H9 (cell line): ENCODE results near the gene CFAP99. TPM values are rescaled to one million over a fixed set of nuclear protein-coding genes. Genes with fewer than 3 reads are reported as not detected.

Experiments
- DNase-seq: peaks from one replicate; pipeline ENCODE4 v3.0.0-alpha.2; 2017
- H2AFZ ChIP-seq: one replicate; pipeline ENCODE4 v1.6.1; 2013; ENCODE audit warnings: mild to moderate bottlenecking, low read length, control low read depth, moderate library complexity
- H2AK5ac ChIP-seq: 2 replicates; pipeline ENCODE4 v1.6.1; 2013; ENCODE audit warnings: low read length, control low read depth, mixed read lengths; ENCODE audit not compliant: insufficient read length
- H2BK120ac ChIP-seq: one replicate; pipeline ENCODE4 v1.6.1; 2013; ENCODE audit warnings: low read depth, mild to moderate bottlenecking, low read length, control low read depth, inconsistent platforms; ENCODE audit not compliant: poor library complexity, severe bottlenecking
- H2BK12ac ChIP-seq: 2 replicates; pipeline ENCODE4 v1.6.1; 2013; ENCODE audit warnings: low read length, control low read depth, mixed read lengths, low read depth; ENCODE audit not compliant: insufficient read length
- H2BK15ac ChIP-seq: 2 replicates; pipeline ENCODE4 v1.6.1; 2013; ENCODE audit warnings: low read depth, low read length, control low read depth
- H2BK20ac ChIP-seq: one replicate; pipeline ENCODE4 v1.6.1; 2013; ENCODE audit warnings: low read depth, mild to moderate bottlenecking, low read length, control low read depth, inconsistent platforms; ENCODE audit not compliant: poor library complexity, severe bottlenecking
- H2BK5ac ChIP-seq: 2 replicates; pipeline ENCODE4 v1.6.1; 2013; ENCODE audit warnings: low read length, control low read depth, mixed read lengths; ENCODE audit not compliant: insufficient read length
- H3K14ac ChIP-seq: 2 replicates; pipeline ENCODE4 v1.6.1; 2013; ENCODE audit warnings: low read length, control low read depth; ENCODE audit not compliant: insufficient read depth
- H3K18ac ChIP-seq: 2 replicates; pipeline ENCODE4 v1.6.1; 2013; ENCODE audit warnings: low read depth, mild to moderate bottlenecking, mixed read lengths, low read length, control low read depth; ENCODE audit not compliant: insufficient read length
- H3K23ac ChIP-seq: 2 replicates; pipeline ENCODE4 v1.6.1; 2013; ENCODE audit warnings: low read length, control low read depth, mixed read lengths, low read depth; ENCODE audit not compliant: insufficient read length
- H3K23me2 ChIP-seq: 2 replicates; pipeline ENCODE4 v1.6.1; 2013; ENCODE audit warnings: low read depth, mild to moderate bottlenecking, mixed read lengths, low read length, control low read depth; ENCODE audit not compliant: insufficient read length, poor library complexity, severe bottlenecking
- H3K27ac ChIP-seq: 2 replicates; pipeline ENCODE4 v1.5.1; 2013; ENCODE audit warnings: low read length, control low read depth, mixed read lengths, low read depth; ENCODE audit not compliant: insufficient read length
- H3K27me3 ChIP-seq: 2 replicates; pipeline ENCODE4 v1.6.1; 2013; ENCODE audit warnings: low read length, control low read depth, inconsistent platforms; ENCODE audit not compliant: insufficient read depth
- H3K4ac ChIP-seq: 2 replicates; pipeline ENCODE4 v1.6.1; 2013; ENCODE audit warnings: low read depth, mild to moderate bottlenecking, control low read depth, inconsistent platforms, low read length, moderate library complexity
- H3K4me1 ChIP-seq: 2 replicates; pipeline ENCODE4 v1.6.1; 2013; ENCODE audit warnings: low read length, control low read depth, inconsistent platforms; ENCODE audit not compliant: insufficient read depth
- H3K4me2 ChIP-seq: 2 replicates; pipeline ENCODE4 v1.6.1; 2013; ENCODE audit warnings: low read length, control low read depth, mixed read lengths; ENCODE audit not compliant: insufficient read length, insufficient read depth
- H3K56ac ChIP-seq: 2 replicates; pipeline ENCODE4 v1.6.1; 2013; ENCODE audit warnings: low read depth, mild to moderate bottlenecking, mixed read lengths, low read length, control low read depth; ENCODE audit not compliant: insufficient read length
- H3K79me1 ChIP-seq: 2 replicates; pipeline ENCODE4 v1.6.1; 2013; ENCODE audit warnings: low read depth, mild to moderate bottlenecking, moderate library complexity, low read length, control low read depth, inconsistent platforms; ENCODE audit not compliant: insufficient read depth, poor library complexity, severe bottlenecking
- H3K79me2 ChIP-seq: 2 replicates; pipeline ENCODE4 v1.6.1; 2013; ENCODE audit warnings: low read length, control low read depth, inconsistent platforms; ENCODE audit not compliant: insufficient read depth
- H3K9ac ChIP-seq: 2 replicates; pipeline ENCODE4 v1.6.1; 2013; ENCODE audit warnings: low read length, control low read depth, mixed read lengths; ENCODE audit not compliant: insufficient read length; ENCODE audit errors: extremely low read depth
- H3K9me3 ChIP-seq: one replicate; pipeline ENCODE4 v1.6.1; 2013; ENCODE audit warnings: low read depth, low read length, inconsistent platforms; ENCODE audit not compliant: control insufficient read depth
- H3T11ph ChIP-seq: one replicate; pipeline ENCODE4 v1.6.1; 2013; ENCODE audit warnings: mild to moderate bottlenecking, low read length, control low read depth, inconsistent platforms
- H4K20me1 ChIP-seq: one replicate; pipeline ENCODE4 v1.6.1; 2013; ENCODE audit not compliant: control insufficient read depth, insufficient read length, insufficient read depth
- H4K5ac ChIP-seq: 2 replicates; pipeline ENCODE4 v1.6.1; 2013; ENCODE audit warnings: low read depth, mild to moderate bottlenecking, mixed read lengths, low read length, control low read depth; ENCODE audit not compliant: insufficient read length
- H4K8ac ChIP-seq: replicated peaks from 2 replicates; pipeline ENCODE4 v1.6.1; 2013; ENCODE audit warnings: low read length, control low read depth, mixed read lengths, low read depth; ENCODE audit not compliant: insufficient read length
- H4K91ac ChIP-seq: 2 replicates; pipeline ENCODE4 v1.6.1; 2013; ENCODE audit warnings: low read depth, mild to moderate bottlenecking, moderate library complexity, mixed read lengths, low read length, control low read depth; ENCODE audit not compliant: insufficient read length
- H3K27ac Mint-ChIP-seq, 3 experiments: 2 replicates in 2 of 3; 3 replicates in 1 of 3; pipeline ENCODE4 v1.8.0; 2020 to 2021; ENCODE audit warnings: mixed read lengths in 3 of 3, mild to moderate bottlenecking in 1 of 3, moderate library complexity in 1 of 3
- H3K27me3 Mint-ChIP-seq: 2 replicates; pipeline ENCODE4 v1.8.0; 2021; ENCODE audit warnings: low read depth, mild to moderate bottlenecking, moderate library complexity, mixed read lengths
- H3K36me3 Mint-ChIP-seq, 3 experiments: 2 replicates in 2 of 3; 3 replicates in 1 of 3; pipeline ENCODE4 v1.8.0; 2020 to 2021; ENCODE audit warnings: low read depth in 3 of 3, mixed read lengths in 3 of 3; ENCODE audit not compliant: insufficient read depth in 1 of 3
- H3K4me1 Mint-ChIP-seq, 2 experiments: 2 replicates each; pipeline ENCODE4 v1.8.0; 2020; ENCODE audit warnings: mixed read lengths in 2 of 2
- H3K4me3 Mint-ChIP-seq, 2 experiments: 2 replicates in 1 of 2; 3 replicates in 1 of 2; pipeline ENCODE4 v1.8.0; 2020 to 2021; ENCODE audit warnings: mild to moderate bottlenecking in 2 of 2, mixed read lengths in 2 of 2, moderate library complexity in 1 of 2
- H3K9me3 Mint-ChIP-seq, 2 experiments: 2 replicates in 1 of 2; 3 replicates in 1 of 2; pipeline ENCODE4 v1.8.0; 2020; ENCODE audit warnings: mild to moderate bottlenecking in 2 of 2, mixed read lengths in 2 of 2, moderate library complexity in 1 of 2
- WGBS: extraction: QIAGEN DNeasy Blood & Tissue Kit; methylation state at CpG from one replicate; pipeline ENCODE4 v1.1.7; 2013; ENCODE audit warnings: missing lambda C conversion rate, low lambda C conversion rate, mixed read lengths; ENCODE audit not compliant: insufficient read length; ENCODE audit errors: extremely low coverage; 5-methylcytosine and 5-hydroxymethylcytosine counted together
- total RNA-seq: library from RNA; stranded (reverse); gene quantifications from 2 replicates; pipeline ENCODE4 v1.2.1, GENCODE V29; 2021
- TF ChIP-seq, protein P1 (sequence below): fragments of 200-600 bp; sonication (generic); conservative IDR thresholded peaks from 3 replicates; pipeline ENCODE4 v1.8.0; 2021; ENCODE audit warnings: antibody characterized with exemption, mild to moderate bottlenecking

Gene CFAP99
- total RNA-seq, 1 experiment from 2014 or later = 0.35 TPM

DNA sequence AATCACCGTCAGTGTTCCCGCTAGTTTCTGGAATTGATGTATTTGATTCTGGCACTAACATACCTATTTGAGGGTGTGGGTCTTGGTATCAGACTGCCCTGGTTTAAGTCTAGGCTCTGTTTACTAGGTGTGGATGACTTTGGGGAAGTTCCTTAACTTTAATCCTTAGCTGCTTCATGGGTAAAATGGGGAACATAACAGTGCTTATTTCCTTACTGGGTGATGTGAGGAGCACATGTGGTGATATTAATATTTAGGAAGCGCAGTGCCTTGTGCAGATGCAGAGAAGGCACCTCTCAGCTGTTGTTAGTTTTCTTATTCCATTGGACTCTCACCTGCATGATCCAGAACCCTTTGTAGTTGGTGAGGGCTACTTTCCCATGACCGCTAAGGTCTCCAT lies 67.2 kb downstream of the CFAP99 start:
- Histone ChIP-seq H3K23ac (no peak overlapping the region), H3T11ph (no peak overlapping the region), H4K20me1 (no peaks in the 10 kb centered on the region), H2BK5ac (no peak overlapping the region), H3K14ac (no peak overlapping the region), H3K27ac (no peak overlapping the region), H2BK15ac (no peak overlapping the region), H3K23me2 (no peaks in the 10 kb centered on the region), H4K5ac (no peak overlapping the region), H2AFZ (no peak overlapping the region), H3K9ac (no peak overlapping the region), H2BK20ac (no peak overlapping the region), H3K27me3 (no peaks in the 10 kb centered on the region), H3K4me1 (peaks cover 2% of the 10 kb centered on the region; the same call in 1 of the 2 replicates), H3K4ac (no peak overlapping the region), H2BK120ac (no peak overlapping the region), H3K18ac (no peak overlapping the region), H3K79me2 (peaks cover 78% of the 10 kb centered on the region; the same call in 1 of the 2 replicates), H2AK5ac (no peak overlapping the region), H4K91ac (no peak overlapping the region), H2BK12ac (no peak overlapping the region), H3K79me1 (no peaks in the 10 kb centered on the region), H3K9me3 (no peaks in the 10 kb centered on the region), H3K4me2 (no peak overlapping the region), H4K8ac (no peak overlapping the region), H3K56ac (no peak overlapping the region)
- Mint-ChIP-seq H3K4me1 (peaks cover 59 to 69% of the 10 kb centered on the region in 2 experiments), H3K27ac (peak overlapping the region in 2 of 3 experiments; percentile 59 to 78; a peak in 3 of 7 replicates), H3K36me3 (peaks cover 17 to 20% (median 17%) of the 10 kb centered on the region in 3 experiments; a peak in 6 of 7 replicates), H3K27me3 (no peaks in the 10 kb centered on the region), H3K9me3 (no peaks in the 10 kb centered on the region), H3K4me3 (no peak overlapping the region)
- WGBS = no CpG with 5 or more reads among the region's 4 CpGs
- TF ChIP-seq, protein P1, sequence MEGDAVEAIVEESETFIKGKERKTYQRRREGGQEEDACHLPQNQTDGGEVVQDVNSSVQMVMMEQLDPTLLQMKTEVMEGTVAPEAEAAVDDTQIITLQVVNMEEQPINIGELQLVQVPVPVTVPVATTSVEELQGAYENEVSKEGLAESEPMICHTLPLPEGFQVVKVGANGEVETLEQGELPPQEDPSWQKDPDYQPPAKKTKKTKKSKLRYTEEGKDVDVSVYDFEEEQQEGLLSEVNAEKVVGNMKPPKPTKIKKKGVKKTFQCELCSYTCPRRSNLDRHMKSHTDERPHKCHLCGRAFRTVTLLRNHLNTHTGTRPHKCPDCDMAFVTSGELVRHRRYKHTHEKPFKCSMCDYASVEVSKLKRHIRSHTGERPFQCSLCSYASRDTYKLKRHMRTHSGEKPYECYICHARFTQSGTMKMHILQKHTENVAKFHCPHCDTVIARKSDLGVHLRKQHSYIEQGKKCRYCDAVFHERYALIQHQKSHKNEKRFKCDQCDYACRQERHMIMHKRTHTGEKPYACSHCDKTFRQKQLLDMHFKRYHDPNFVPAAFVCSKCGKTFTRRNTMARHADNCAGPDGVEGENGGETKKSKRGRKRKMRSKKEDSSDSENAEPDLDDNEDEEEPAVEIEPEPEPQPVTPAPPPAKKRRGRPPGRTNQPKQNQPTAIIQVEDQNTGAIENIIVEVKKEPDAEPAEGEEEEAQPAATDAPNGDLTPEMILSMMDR = no peak
- no peak for DNase-seq
